GM23338 (cell line): ENCODE data around the gene GPR25. TPM values are rescaled to one million over a fixed set of nuclear protein-coding genes. Genes with fewer than 3 reads are reported as not detected.
A peak's percentile ranks its signal among the peaks of the same experiment; 100 is the strongest.

Experiments used
- ATAC-seq: fragments of 200-7000 bp; cut with Tn5 transposase; 3 replicates; pipeline ENCODE4 v1.9.1; 2020
- DNase-seq: peaks from one replicate; pipeline ENCODE4 v3.0.0-alpha.2; 2015; ENCODE audit warnings: low spot score
- H2AFZ ChIP-seq: fragments of 200-600 bp; sonication (generic); 2 replicates; pipeline ENCODE4 v1.8.0; 2016; ENCODE audit warnings: antibody characterized with exemption, mild to moderate bottlenecking, moderate library complexity
- H3F3A ChIP-seq: fragments of 200-600 bp; sonication (generic); replicated peaks from 2 replicates; pipeline ENCODE4 v1.8.0; 2017; ENCODE audit warnings: antibody characterized with exemption, mixed run types, low read depth
- H3K27ac ChIP-seq: fragments of 200-600 bp; sonication (generic); 2 replicates; pipeline ENCODE4 v1.6.1; 2016; ENCODE audit warnings: low read depth
- H3K27me3 ChIP-seq: fragments of 200-600 bp; sonication (generic); 2 replicates; pipeline ENCODE4 v1.8.0; 2016; ENCODE audit warnings: mild to moderate bottlenecking, mixed run types, moderate library complexity; ENCODE audit not compliant: insufficient read depth
- H3K36me3 ChIP-seq: fragments of 200-600 bp; sonication (generic); 2 replicates; pipeline ENCODE4 v1.8.0; 2016; ENCODE audit warnings: mild to moderate bottlenecking; ENCODE audit not compliant: insufficient read depth
- H3K4me1 ChIP-seq: fragments of 200-600 bp; sonication (generic); 2 replicates; pipeline ENCODE4 v1.8.0; 2016; ENCODE audit warnings: mild to moderate bottlenecking, moderate library complexity; ENCODE audit not compliant: insufficient read depth
- H3K4me2 ChIP-seq: fragments of 200-600 bp; sonication (generic); 2 replicates; pipeline ENCODE4 v1.7.1; 2017; ENCODE audit warnings: mixed run types
- H3K4me3 ChIP-seq: fragments of 200-600 bp; sonication (generic); 2 replicates; pipeline ENCODE4 v1.6.1; 2016; ENCODE audit warnings: mixed run types
- H3K79me2 ChIP-seq: fragments of 200-600 bp; sonication (generic); replicated peaks from 2 replicates; pipeline ENCODE4 v1.8.0; 2017; ENCODE audit warnings: mild to moderate bottlenecking; ENCODE audit not compliant: insufficient read depth
- H3K9me2 ChIP-seq: fragments of 200-600 bp; sonication (generic); 2 replicates; pipeline ENCODE4 v1.8.0; 2017; ENCODE audit not compliant: insufficient read depth
- H4K20me1 ChIP-seq: fragments of 200-600 bp; sonication (generic); replicated peaks from 2 replicates; pipeline ENCODE4 v1.8.0; 2017; ENCODE audit warnings: mild to moderate bottlenecking; ENCODE audit not compliant: insufficient read depth
- H3K27ac Mint-ChIP-seq: 2 replicates; pipeline ENCODE4 v1.8.0; 2020; ENCODE audit warnings: inconsistent platforms, mild to moderate bottlenecking, moderate library complexity, mixed read lengths
- H3K27me3 Mint-ChIP-seq: 3 replicates; pipeline ENCODE4 v1.8.0; 2022; ENCODE audit warnings: low read depth, mild to moderate bottlenecking, moderate library complexity, mixed read lengths, inconsistent platforms; ENCODE audit not compliant: insufficient read depth, poor library complexity
- H3K36me3 Mint-ChIP-seq: 3 replicates; pipeline ENCODE4 v1.8.0; 2021; ENCODE audit warnings: low read depth, mild to moderate bottlenecking, inconsistent platforms, moderate library complexity, mixed read lengths
- H3K4me1 Mint-ChIP-seq: 3 replicates; pipeline ENCODE4 v1.8.0; 2020; ENCODE audit warnings: mild to moderate bottlenecking, inconsistent platforms, mixed read lengths
- H3K4me3 Mint-ChIP-seq: 3 replicates; pipeline ENCODE4 v1.8.0; 2021; ENCODE audit warnings: moderate library complexity, mild to moderate bottlenecking, inconsistent platforms, mixed read lengths
- H3K9me3 Mint-ChIP-seq: 3 replicates; pipeline ENCODE4 v1.8.0; 2020; ENCODE audit warnings: moderate library complexity, mild to moderate bottlenecking, inconsistent platforms, mixed read lengths
- EZH2 ChIP-seq: fragments of 200-600 bp; sonication (generic); IDR thresholded peaks from one replicate; pipeline ENCODE4 v1.8.0; 2017; ENCODE audit warnings: antibody characterized with exemption, mild to moderate bottlenecking, low read depth; ENCODE audit not compliant: unreplicated experiment
- POLR2AphosphoS5 ChIP-seq: IDR thresholded peaks from 2 replicates; pipeline ENCODE4 v1.6.1; 2016; ENCODE audit warnings: antibody characterized with exemption, low read depth
- polyA plus RNA-seq: library from polyadenylated mRNA; unstranded; fragments of >200 nt; fragmentation: Nextera tagmentation; extraction: Ambion mirVana; gene quantifications from 2 replicates; pipeline ENCODE4 v1.2.1, GENCODE V29; 2016
- total RNA-seq: library from RNA; depleted of rRNA; stranded (reverse); fragments of >200 nt; shearing (Covaris generic); gene quantifications from 2 replicates; pipeline ENCODE4 v1.2.3, GENCODE V29; 2014
- TF ChIP-seq, protein P1 (sequence below): fragments of 250-450 bp; sonication (Bioruptor Pico); IDR thresholded peaks from 2 replicates; pipeline ENCODE4 v1.5.0; 2020; ENCODE audit warnings: mild to moderate bottlenecking, moderate library complexity
- TF ChIP-seq, protein P2 (sequence below): IDR thresholded peaks from 2 replicates; pipeline ENCODE4 v1.6.1; 2016; ENCODE audit warnings: antibody characterized with exemption

GPR25 gene
- total and polyA plus RNA-seq, 2 experiments from 2014 or later = not detected

- Histone ChIP-seq H3K27me3 (no peaks in the 10 kb centered on the region), H2AFZ (no peak overlapping the region)
These were observed 19.0 kb downstream of the GPR25 start for GRCh38 chr1:200891774-200892157.

More at GRCh38 chr1:200891774-200892157, 19.0 kb downstream of the GPR25 start:
- no peaks in the 10 kb centered on the region for H3K36me3 ChIP-seq
- TF ChIP-seq, protein P1, sequence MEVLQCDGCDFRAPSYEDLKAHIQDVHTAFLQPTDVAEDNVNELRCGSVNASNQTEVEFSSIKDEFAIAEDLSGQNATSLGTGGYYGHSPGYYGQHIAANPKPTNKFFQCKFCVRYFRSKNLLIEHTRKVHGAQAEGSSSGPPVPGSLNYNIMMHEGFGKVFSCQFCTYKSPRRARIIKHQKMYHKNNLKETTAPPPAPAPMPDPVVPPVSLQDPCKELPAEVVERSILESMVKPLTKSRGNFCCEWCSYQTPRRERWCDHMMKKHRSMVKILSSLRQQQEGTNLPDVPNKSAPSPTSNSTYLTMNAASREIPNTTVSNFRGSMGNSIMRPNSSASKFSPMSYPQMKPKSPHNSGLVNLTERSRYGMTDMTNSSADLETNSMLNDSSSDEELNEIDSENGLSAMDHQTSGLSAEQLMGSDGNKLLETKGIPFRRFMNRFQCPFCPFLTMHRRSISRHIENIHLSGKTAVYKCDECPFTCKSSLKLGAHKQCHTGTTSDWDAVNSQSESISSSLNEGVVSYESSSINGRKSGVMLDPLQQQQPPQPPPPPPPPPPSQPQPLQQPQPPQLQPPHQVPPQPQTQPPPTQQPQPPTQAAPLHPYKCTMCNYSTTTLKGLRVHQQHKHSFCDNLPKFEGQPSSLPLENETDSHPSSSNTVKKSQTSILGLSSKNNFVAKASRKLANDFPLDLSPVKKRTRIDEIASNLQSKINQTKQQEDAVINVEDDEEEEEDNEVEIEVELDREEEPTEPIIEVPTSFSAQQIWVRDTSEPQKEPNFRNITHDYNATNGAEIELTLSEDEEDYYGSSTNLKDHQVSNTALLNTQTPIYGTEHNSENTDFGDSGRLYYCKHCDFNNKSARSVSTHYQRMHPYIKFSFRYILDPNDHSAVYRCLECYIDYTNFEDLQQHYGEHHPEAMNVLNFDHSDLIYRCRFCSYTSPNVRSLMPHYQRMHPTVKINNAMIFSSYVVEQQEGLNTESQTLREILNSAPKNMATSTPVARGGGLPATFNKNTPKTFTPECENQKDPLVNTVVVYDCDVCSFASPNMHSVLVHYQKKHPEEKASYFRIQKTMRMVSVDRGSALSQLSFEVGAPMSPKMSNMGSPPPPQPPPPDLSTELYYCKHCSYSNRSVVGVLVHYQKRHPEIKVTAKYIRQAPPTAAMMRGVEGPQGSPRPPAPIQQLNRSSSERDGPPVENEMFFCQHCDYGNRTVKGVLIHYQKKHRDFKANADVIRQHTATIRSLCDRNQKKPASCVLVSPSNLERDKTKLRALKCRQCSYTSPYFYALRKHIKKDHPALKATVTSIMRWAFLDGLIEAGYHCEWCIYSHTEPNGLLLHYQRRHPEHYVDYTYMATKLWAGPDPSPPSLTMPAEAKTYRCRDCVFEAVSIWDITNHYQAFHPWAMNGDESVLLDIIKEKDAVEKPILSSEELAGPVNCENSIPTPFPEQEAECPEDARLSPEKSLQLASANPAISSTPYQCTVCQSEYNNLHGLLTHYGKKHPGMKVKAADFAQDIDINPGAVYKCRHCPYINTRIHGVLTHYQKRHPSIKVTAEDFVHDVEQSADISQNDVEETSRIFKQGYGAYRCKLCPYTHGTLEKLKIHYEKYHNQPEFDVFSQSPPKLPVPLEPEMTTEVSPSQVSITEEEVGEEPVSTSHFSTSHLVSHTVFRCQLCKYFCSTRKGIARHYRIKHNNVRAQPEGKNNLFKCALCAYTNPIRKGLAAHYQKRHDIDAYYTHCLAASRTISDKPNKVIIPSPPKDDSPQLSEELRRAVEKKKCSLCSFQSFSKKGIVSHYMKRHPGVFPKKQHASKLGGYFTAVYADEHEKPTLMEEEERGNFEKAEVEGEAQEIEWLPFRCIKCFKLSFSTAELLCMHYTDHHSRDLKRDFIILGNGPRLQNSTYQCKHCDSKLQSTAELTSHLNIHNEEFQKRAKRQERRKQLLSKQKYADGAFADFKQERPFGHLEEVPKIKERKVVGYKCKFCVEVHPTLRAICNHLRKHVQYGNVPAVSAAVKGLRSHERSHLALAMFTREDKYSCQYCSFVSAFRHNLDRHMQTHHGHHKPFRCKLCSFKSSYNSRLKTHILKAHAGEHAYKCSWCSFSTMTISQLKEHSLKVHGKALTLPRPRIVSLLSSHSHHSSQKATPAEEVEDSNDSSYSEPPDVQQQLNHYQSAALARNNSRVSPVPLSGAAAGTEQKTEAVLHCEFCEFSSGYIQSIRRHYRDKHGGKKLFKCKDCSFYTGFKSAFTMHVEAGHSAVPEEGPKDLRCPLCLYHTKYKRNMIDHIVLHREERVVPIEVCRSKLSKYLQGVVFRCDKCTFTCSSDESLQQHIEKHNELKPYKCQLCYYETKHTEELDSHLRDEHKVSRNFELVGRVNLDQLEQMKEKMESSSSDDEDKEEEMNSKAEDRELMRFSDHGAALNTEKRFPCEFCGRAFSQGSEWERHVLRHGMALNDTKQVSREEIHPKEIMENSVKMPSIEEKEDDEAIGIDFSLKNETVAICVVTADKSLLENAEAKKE = 0 out of 2 replicates have a peak, but pooled peaks have one; percentile 4
- TF ChIP-seq EZH2 (no peak), POLR2AphosphoS5 (peak; percentile 60)
- TF ChIP-seq, protein P2, sequence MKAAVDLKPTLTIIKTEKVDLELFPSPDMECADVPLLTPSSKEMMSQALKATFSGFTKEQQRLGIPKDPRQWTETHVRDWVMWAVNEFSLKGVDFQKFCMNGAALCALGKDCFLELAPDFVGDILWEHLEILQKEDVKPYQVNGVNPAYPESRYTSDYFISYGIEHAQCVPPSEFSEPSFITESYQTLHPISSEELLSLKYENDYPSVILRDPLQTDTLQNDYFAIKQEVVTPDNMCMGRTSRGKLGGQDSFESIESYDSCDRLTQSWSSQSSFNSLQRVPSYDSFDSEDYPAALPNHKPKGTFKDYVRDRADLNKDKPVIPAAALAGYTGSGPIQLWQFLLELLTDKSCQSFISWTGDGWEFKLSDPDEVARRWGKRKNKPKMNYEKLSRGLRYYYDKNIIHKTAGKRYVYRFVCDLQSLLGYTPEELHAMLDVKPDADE = no peak
- peaks cover 36% of the 10 kb centered on the region for H3K27me3 Mint-ChIP-seq
- H4K20me1 ChIP-seq = no peaks in the 10 kb centered on the region; the same call in 1 of the 2 replicates
- peaks cover 75% of the 10 kb centered on the region for H3K4me1 Mint-ChIP-seq
- H3K4me1 ChIP-seq = peaks cover 69% of the 10 kb centered on the region
- ATAC-seq (peak; percentile 54), DNase-seq (peak; percentile 95)
- peak overlapping the region; percentile 99 for H3K27ac ChIP-seq
- peak overlapping the region; percentile 74 for H3K4me3 ChIP-seq
- peak overlapping the region; percentile 95 for H3K27ac Mint-ChIP-seq
- H3K9me2 ChIP-seq = no peaks in the 10 kb centered on the region
- no peaks in the 10 kb centered on the region; the same call in 2 of the 3 replicates for H3K9me3 Mint-ChIP-seq
- peaks cover 49% of the 10 kb centered on the region for H3K79me2 ChIP-seq
- H3K36me3 Mint-ChIP-seq = peaks cover 4% of the 10 kb centered on the region; the same call in 1 of the 3 replicates
- H3K4me2 ChIP-seq = peak overlapping the region; percentile 95
- 0 out of 2 replicates have a peak, but pooled peaks cover 9% of the 10 kb centered on the region for H3F3A ChIP-seq
- H3K4me3 Mint-ChIP-seq = peak overlapping the region; percentile 85
